GM23338 (cell line): ENCODE results near the gene NECTIN1. TPM values are rescaled to one million over a fixed set of nuclear protein-coding genes. Genes with fewer than 3 reads are reported as not detected.

Source experiments
- ATAC-seq: fragments of 200-7000 bp; cut with Tn5 transposase; 3 replicates; pipeline ENCODE4 v1.9.1; 2020
- DNase-seq: peaks from one replicate; pipeline ENCODE4 v3.0.0-alpha.2; 2015; ENCODE audit warnings: low spot score
- H2AFZ ChIP-seq: fragments of 200-600 bp; sonication (generic); 2 replicates; pipeline ENCODE4 v1.8.0; 2016; ENCODE audit warnings: antibody characterized with exemption, mild to moderate bottlenecking, moderate library complexity
- H3F3A ChIP-seq: fragments of 200-600 bp; sonication (generic); replicated peaks from 2 replicates; pipeline ENCODE4 v1.8.0; 2017; ENCODE audit warnings: antibody characterized with exemption, mixed run types, low read depth
- H3K27ac ChIP-seq: fragments of 200-600 bp; sonication (generic); 2 replicates; pipeline ENCODE4 v1.6.1; 2016; ENCODE audit warnings: low read depth
- H3K27me3 ChIP-seq: fragments of 200-600 bp; sonication (generic); 2 replicates; pipeline ENCODE4 v1.8.0; 2016; ENCODE audit warnings: mild to moderate bottlenecking, mixed run types, moderate library complexity; ENCODE audit not compliant: insufficient read depth
- H3K36me3 ChIP-seq: fragments of 200-600 bp; sonication (generic); 2 replicates; pipeline ENCODE4 v1.8.0; 2016; ENCODE audit warnings: mild to moderate bottlenecking; ENCODE audit not compliant: insufficient read depth
- H3K4me1 ChIP-seq: fragments of 200-600 bp; sonication (generic); 2 replicates; pipeline ENCODE4 v1.8.0; 2016; ENCODE audit warnings: mild to moderate bottlenecking, moderate library complexity; ENCODE audit not compliant: insufficient read depth
- H3K4me2 ChIP-seq: fragments of 200-600 bp; sonication (generic); 2 replicates; pipeline ENCODE4 v1.7.1; 2017; ENCODE audit warnings: mixed run types
- H3K4me3 ChIP-seq: fragments of 200-600 bp; sonication (generic); 2 replicates; pipeline ENCODE4 v1.6.1; 2016; ENCODE audit warnings: mixed run types
- H3K79me2 ChIP-seq: fragments of 200-600 bp; sonication (generic); replicated peaks from 2 replicates; pipeline ENCODE4 v1.8.0; 2017; ENCODE audit warnings: mild to moderate bottlenecking; ENCODE audit not compliant: insufficient read depth
- H3K9me2 ChIP-seq: fragments of 200-600 bp; sonication (generic); 2 replicates; pipeline ENCODE4 v1.8.0; 2017; ENCODE audit not compliant: insufficient read depth
- H4K20me1 ChIP-seq: fragments of 200-600 bp; sonication (generic); replicated peaks from 2 replicates; pipeline ENCODE4 v1.8.0; 2017; ENCODE audit warnings: mild to moderate bottlenecking; ENCODE audit not compliant: insufficient read depth
- H3K27ac Mint-ChIP-seq: 2 replicates; pipeline ENCODE4 v1.8.0; 2020; ENCODE audit warnings: inconsistent platforms, mild to moderate bottlenecking, moderate library complexity, mixed read lengths
- H3K27me3 Mint-ChIP-seq: 3 replicates; pipeline ENCODE4 v1.8.0; 2022; ENCODE audit warnings: low read depth, mild to moderate bottlenecking, moderate library complexity, mixed read lengths, inconsistent platforms; ENCODE audit not compliant: insufficient read depth, poor library complexity
- H3K36me3 Mint-ChIP-seq: 3 replicates; pipeline ENCODE4 v1.8.0; 2021; ENCODE audit warnings: low read depth, mild to moderate bottlenecking, inconsistent platforms, moderate library complexity, mixed read lengths
- H3K4me1 Mint-ChIP-seq: 3 replicates; pipeline ENCODE4 v1.8.0; 2020; ENCODE audit warnings: mild to moderate bottlenecking, inconsistent platforms, mixed read lengths
- H3K4me3 Mint-ChIP-seq: 3 replicates; pipeline ENCODE4 v1.8.0; 2021; ENCODE audit warnings: moderate library complexity, mild to moderate bottlenecking, inconsistent platforms, mixed read lengths
- H3K9me3 Mint-ChIP-seq: 3 replicates; pipeline ENCODE4 v1.8.0; 2020; ENCODE audit warnings: moderate library complexity, mild to moderate bottlenecking, inconsistent platforms, mixed read lengths
- CREB1 ChIP-seq: fragments of 250-450 bp; sonication (Bioruptor Pico); IDR thresholded peaks from 2 replicates; pipeline ENCODE4 v1.5.0; 2020; ENCODE audit warnings: low read depth, mild to moderate bottlenecking, moderate library complexity
- CTCF ChIP-seq, 2 experiments: fragments of 200-600 bp in 1 of 2; sonication (generic) in 1 of 2; conservative IDR thresholded peaks; 2 replicates each; pipeline versions ENCODE4 v1.5.1 to v1.6.1; 2016 to 2017; ENCODE audit warnings: antibody characterized with exemption in 2 of 2, low read depth in 2 of 2, mild to moderate bottlenecking in 2 of 2, moderate library complexity in 1 of 2
- EZH2 ChIP-seq: fragments of 200-600 bp; sonication (generic); IDR thresholded peaks from one replicate; pipeline ENCODE4 v1.8.0; 2017; ENCODE audit warnings: antibody characterized with exemption, mild to moderate bottlenecking, low read depth; ENCODE audit not compliant: unreplicated experiment
- EZH2phosphoT487 ChIP-seq: fragments of 200-600 bp; sonication (generic); IDR thresholded peaks from one replicate; pipeline ENCODE4 v1.8.1; 2018; ENCODE audit warnings: antibody characterized with exemption; ENCODE audit not compliant: unreplicated experiment
- JUNB ChIP-seq: IDR thresholded peaks from one replicate; pipeline ENCODE4 v1.6.1; 2016; ENCODE audit warnings: antibody characterized with exemption; ENCODE audit not compliant: unreplicated experiment
- NANOG ChIP-seq: IDR thresholded peaks from 2 replicates; pipeline ENCODE4 v1.6.1; 2016; ENCODE audit warnings: antibody characterized with exemption, borderline replicate concordance
- POLR2AphosphoS5 ChIP-seq: IDR thresholded peaks from 2 replicates; pipeline ENCODE4 v1.6.1; 2016; ENCODE audit warnings: antibody characterized with exemption, low read depth
- STAT1 ChIP-seq: IDR thresholded peaks from one replicate; pipeline ENCODE4 v1.6.1; 2016; ENCODE audit warnings: antibody characterized with exemption; ENCODE audit not compliant: unreplicated experiment
- ZNF114 ChIP-seq: fragments of 250-450 bp; sonication (Bioruptor Pico); IDR thresholded peaks from 2 replicates; pipeline ENCODE4 v1.5.0; 2020; ENCODE audit warnings: mild to moderate bottlenecking, moderate library complexity
- ZNF331 ChIP-seq: fragments of 250-450 bp; sonication (Bioruptor Pico); IDR thresholded peaks from 2 replicates; pipeline ENCODE4 v1.5.0; 2020; ENCODE audit warnings: low read depth, mild to moderate bottlenecking, moderate library complexity
- ZNF462 ChIP-seq: fragments of 250-450 bp; sonication (Bioruptor Pico); IDR thresholded peaks from 2 replicates; pipeline ENCODE4 v1.5.0; 2020; ENCODE audit warnings: mild to moderate bottlenecking, moderate library complexity
- polyA plus RNA-seq: library from polyadenylated mRNA; unstranded; fragments of >200 nt; fragmentation: Nextera tagmentation; extraction: Ambion mirVana; gene quantifications from 2 replicates; pipeline ENCODE4 v1.2.1, GENCODE V29; 2016
- total RNA-seq: library from RNA; depleted of rRNA; stranded (reverse); fragments of >200 nt; shearing (Covaris generic); gene quantifications from 2 replicates; pipeline ENCODE4 v1.2.3, GENCODE V29; 2014
- TF ChIP-seq, protein P1 (sequence below): IDR thresholded peaks from 2 replicates; pipeline ENCODE4 v1.6.1; 2016; ENCODE audit warnings: antibody characterized with exemption
- TF ChIP-seq, protein P2 (sequence below): IDR thresholded peaks from one replicate; pipeline ENCODE4 v1.6.1; 2018; ENCODE audit warnings: antibody characterized with exemption; ENCODE audit not compliant: unreplicated experiment

NECTIN1 gene
- total and polyA plus RNA-seq, 2 experiments from 2014 or later, result 18.7 to 56.3 TPM

DNA sequence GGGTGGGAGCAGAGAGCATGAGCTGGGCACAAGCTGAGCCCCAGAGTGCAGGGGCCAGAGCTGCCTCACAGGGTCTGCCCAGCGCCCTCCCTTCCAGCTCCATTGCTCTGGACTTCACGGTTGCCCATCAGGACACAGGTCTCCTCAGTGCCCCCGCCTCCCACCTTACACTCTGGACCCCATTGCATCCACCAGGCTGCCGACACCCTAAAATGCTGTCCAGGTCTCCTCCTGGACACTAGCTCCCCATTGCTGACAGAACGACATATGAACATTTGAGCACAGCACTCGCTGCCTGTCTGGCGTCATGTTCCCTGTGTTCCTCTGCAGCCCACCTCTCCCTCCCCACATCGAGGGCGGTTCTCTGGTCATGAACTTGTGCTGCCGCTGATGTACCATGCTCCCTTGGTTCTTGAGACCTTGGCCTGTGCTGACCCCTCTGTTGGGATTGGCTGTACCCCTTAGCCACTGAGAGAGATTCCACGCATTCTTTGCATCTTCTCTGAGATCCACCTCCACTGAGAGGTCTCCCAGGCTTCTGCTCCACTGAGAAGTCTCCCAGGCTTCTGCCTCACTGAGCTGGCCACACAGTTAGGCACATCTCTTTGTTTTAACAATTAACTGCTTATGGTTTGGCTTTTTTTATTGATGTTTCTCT, 34.2 kb upstream of the NECTIN1 start:
- Mint-ChIP-seq H3K4me3 (no peak overlapping the region), H3K27me3 (peaks cover 13% of the 10 kb centered on the region), H3K27ac (no peak overlapping the region), H3K4me1 (peaks cover 16% of the 10 kb centered on the region), H3K36me3 (no peaks in the 10 kb centered on the region), H3K9me3 (no peaks in the 10 kb centered on the region)
- H3K4me3 ChIP-seq, result no peak overlapping the region
- H2AFZ ChIP-seq, result no peak overlapping the region
- ATAC-seq, result no peak
- no peaks in the 10 kb centered on the region for H4K20me1 ChIP-seq
- H3K36me3 ChIP-seq, result no peaks in the 10 kb centered on the region
- H3K4me2 ChIP-seq, result no peak overlapping the region
- no peak overlapping the region for H3K27ac ChIP-seq
- DNase-seq, result no peak
- no peaks in the 10 kb centered on the region for H3K9me2 ChIP-seq
- no peak for TF ChIP-seq JUNB
- TF ChIP-seq NANOG, result no peak
- TF ChIP-seq ZNF331 (CRISPR knock-in tag), result no peak
- no peak for TF ChIP-seq EZH2phosphoT487
- no peak for TF ChIP-seq POLR2AphosphoS5
- TF ChIP-seq, protein P1, sequence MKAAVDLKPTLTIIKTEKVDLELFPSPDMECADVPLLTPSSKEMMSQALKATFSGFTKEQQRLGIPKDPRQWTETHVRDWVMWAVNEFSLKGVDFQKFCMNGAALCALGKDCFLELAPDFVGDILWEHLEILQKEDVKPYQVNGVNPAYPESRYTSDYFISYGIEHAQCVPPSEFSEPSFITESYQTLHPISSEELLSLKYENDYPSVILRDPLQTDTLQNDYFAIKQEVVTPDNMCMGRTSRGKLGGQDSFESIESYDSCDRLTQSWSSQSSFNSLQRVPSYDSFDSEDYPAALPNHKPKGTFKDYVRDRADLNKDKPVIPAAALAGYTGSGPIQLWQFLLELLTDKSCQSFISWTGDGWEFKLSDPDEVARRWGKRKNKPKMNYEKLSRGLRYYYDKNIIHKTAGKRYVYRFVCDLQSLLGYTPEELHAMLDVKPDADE, result no peak
- TF ChIP-seq STAT1, result no peak
- TF ChIP-seq, protein P2, sequence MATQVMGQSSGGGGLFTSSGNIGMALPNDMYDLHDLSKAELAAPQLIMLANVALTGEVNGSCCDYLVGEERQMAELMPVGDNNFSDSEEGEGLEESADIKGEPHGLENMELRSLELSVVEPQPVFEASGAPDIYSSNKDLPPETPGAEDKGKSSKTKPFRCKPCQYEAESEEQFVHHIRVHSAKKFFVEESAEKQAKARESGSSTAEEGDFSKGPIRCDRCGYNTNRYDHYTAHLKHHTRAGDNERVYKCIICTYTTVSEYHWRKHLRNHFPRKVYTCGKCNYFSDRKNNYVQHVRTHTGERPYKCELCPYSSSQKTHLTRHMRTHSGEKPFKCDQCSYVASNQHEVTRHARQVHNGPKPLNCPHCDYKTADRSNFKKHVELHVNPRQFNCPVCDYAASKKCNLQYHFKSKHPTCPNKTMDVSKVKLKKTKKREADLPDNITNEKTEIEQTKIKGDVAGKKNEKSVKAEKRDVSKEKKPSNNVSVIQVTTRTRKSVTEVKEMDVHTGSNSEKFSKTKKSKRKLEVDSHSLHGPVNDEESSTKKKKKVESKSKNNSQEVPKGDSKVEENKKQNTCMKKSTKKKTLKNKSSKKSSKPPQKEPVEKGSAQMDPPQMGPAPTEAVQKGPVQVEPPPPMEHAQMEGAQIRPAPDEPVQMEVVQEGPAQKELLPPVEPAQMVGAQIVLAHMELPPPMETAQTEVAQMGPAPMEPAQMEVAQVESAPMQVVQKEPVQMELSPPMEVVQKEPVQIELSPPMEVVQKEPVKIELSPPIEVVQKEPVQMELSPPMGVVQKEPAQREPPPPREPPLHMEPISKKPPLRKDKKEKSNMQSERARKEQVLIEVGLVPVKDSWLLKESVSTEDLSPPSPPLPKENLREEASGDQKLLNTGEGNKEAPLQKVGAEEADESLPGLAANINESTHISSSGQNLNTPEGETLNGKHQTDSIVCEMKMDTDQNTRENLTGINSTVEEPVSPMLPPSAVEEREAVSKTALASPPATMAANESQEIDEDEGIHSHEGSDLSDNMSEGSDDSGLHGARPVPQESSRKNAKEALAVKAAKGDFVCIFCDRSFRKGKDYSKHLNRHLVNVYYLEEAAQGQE, result no peak
- TF ChIP-seq ZNF114, result no peak
- no peak for TF ChIP-seq CTCF (conservative IDR thresholded peaks at IDR 0.05; ENCODE audit: low read depth in 2 of 2)
- no peak for TF ChIP-seq EZH2
- TF ChIP-seq CREB1 (CRISPR knock-in tag), result no peak
- TF ChIP-seq ZNF462 (CRISPR knock-in tag), result no peak
- no peaks in the 10 kb centered on the region for H3F3A ChIP-seq
- H3K4me1 ChIP-seq, result no peaks in the 10 kb centered on the region
- H3K27me3 ChIP-seq, result no peaks in the 10 kb centered on the region
- H3K79me2 ChIP-seq, result no peaks in the 10 kb centered on the region
